Bronchial epithelial cell (primary cell): ENCODE measurements around the gene ILK. TPM values are rescaled to one million over a fixed set of nuclear protein-coding genes. Genes with fewer than 3 reads are reported as not detected.

ENCODE experiments used
- DNase-seq: peaks from one replicate; pipeline ENCODE4 v3.0.0-alpha.2; 2010; ENCODE audit warnings: low read depth
- FAIRE-seq: peaks from 2 replicates; lab custom pipeline; 2011; peaks lifted over from hg19 to GRCh38; lab: Jason Lieb, UNC
- H3K27me3 ChIP-seq: 2 replicates; pipeline ENCODE4 v1.5.1; 2011; ENCODE audit warnings: low read length; ENCODE audit not compliant: control insufficient read depth, insufficient read depth
- H3K36me3 ChIP-seq: 2 replicates; pipeline ENCODE4 v1.5.1; 2011; ENCODE audit warnings: low read length; ENCODE audit not compliant: control insufficient read depth, insufficient read depth
- H3K4me3 ChIP-seq: 2 replicates; pipeline ENCODE4 v1.5.1; 2011; ENCODE audit warnings: mild to moderate bottlenecking, low read depth, low read length, control low read depth
- total RNA-seq: library from RNA; depleted of rRNA; stranded (reverse); fragments of >200 nt; gene quantifications from 2 replicates; pipeline ENCODE4 v1.2.1, GENCODE V29; 2014
- TF ChIP-seq, protein P1 (sequence below): IDR thresholded peaks from 2 replicates; pipeline ENCODE4 v1.5.1; 2011; ENCODE audit warnings: mild to moderate bottlenecking, moderate library complexity, low read length, control low read depth, inconsistent platforms; ENCODE audit not compliant: insufficient read depth, severe bottlenecking

ILK gene
- total RNA-seq, 1 donor from 2014 or later = 70.3 TPM

DNA sequence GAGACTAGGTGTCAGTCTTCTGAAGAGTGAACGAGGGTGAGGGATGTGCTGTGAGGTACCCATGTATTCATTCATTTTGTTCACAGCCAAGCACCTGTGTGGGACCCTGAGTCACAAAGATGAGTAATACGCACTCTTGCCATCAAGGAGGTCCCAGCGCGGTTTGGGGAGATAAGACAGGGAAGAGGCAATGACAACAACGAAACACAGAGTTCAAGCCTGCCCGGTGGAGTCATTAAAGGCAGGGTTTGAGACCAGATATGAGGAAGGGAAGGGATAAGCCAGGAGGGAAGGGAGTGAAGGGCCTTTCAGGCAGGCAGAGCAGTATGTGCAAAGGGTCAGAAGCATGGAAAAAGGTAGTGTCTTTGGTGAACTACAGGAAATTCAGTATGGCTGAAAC lies 47.4 kb downstream of the ILK start:
- FAIRE-seq = no peak

DNA sequence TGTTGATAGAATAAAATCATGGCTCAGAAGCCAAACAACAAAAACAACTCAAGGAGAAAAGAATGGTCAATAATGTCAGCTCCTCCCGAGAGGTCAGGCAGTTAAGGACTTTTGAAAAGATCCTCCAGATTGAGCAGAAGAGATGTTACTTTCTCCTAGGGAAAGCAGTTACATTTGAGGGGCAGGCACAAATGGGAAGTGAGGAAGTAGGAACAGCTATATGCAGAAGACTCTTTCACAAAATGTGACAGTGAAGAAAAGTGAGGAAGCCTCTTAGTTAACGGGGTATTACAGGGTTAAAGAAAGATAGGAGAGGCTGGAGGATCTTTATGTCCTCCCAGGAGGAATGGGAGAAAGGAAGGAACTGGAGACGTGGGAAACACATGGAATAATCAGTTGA lies 48.6 kb downstream of the ILK start:
- FAIRE-seq = no peak

More for the DNA sequence above, 47.4 kb downstream of the ILK start:
- Histone ChIP-seq H3K4me3 (no peak overlapping the region), H3K27me3 (peaks cover 30% of the 10 kb centered on the region), H3K36me3 (no peaks in the 10 kb centered on the region)
- peak; percentile 23 for DNase-seq
- TF ChIP-seq, protein P1, sequence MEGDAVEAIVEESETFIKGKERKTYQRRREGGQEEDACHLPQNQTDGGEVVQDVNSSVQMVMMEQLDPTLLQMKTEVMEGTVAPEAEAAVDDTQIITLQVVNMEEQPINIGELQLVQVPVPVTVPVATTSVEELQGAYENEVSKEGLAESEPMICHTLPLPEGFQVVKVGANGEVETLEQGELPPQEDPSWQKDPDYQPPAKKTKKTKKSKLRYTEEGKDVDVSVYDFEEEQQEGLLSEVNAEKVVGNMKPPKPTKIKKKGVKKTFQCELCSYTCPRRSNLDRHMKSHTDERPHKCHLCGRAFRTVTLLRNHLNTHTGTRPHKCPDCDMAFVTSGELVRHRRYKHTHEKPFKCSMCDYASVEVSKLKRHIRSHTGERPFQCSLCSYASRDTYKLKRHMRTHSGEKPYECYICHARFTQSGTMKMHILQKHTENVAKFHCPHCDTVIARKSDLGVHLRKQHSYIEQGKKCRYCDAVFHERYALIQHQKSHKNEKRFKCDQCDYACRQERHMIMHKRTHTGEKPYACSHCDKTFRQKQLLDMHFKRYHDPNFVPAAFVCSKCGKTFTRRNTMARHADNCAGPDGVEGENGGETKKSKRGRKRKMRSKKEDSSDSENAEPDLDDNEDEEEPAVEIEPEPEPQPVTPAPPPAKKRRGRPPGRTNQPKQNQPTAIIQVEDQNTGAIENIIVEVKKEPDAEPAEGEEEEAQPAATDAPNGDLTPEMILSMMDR = no peak

DNA sequence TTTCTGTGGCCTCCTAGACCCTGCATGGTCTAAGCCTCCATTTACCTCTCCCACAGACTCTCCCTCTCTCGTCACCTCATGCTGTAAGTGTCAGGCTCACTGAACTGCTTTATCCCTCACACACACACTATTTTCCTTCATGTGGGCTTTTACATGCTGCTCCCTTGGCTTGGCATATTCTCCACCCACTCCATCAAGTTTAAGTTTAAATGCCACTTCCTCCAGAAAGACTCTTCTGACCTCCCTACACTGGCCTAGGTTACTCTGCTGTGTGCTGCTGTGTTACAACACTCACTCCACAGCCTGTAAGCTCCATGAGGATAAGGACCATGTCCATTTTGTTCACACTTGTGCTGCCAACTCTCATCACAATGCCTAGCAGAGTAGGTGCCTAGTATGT lies 49.5 kb downstream of the ILK start:
- no peak overlapping the region for H3K4me3 ChIP-seq
- no peak for FAIRE-seq
- peaks cover 32% of the 10 kb centered on the region for H3K27me3 ChIP-seq
- H3K36me3 ChIP-seq = no peaks in the 10 kb centered on the region
- DNase-seq = no peak
- TF ChIP-seq, protein P1 = no peak

More for the DNA sequence above, 48.6 kb downstream of the ILK start:
- TF ChIP-seq, protein P1 = no peak
- DNase-seq = no peak
- Histone ChIP-seq H3K4me3 (no peak overlapping the region), H3K36me3 (no peaks in the 10 kb centered on the region), H3K27me3 (peaks cover 30% of the 10 kb centered on the region)

DNA sequence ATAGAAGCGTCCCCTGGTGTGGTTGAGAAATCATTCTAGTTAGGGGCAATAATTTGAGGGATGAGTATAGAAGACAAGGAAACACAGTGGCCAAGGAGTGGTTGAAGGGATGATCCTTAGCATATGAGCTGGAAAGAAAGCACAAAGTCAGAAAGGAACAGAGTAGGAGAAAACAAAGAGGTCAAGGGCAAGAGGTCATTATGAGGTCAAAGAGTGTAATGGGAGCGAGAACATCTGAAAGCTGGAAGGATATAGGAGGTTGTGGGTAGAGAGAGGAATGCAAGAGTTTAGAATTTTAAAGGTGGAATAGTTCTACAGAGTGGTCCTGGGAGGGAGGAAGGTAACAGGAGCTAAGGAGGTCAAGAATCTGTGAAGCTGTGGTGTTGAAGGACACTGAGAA lies 50.1 kb downstream of the ILK start:
- DNase-seq = no peak
- Histone ChIP-seq H3K4me3 (no peak overlapping the region), H3K36me3 (no peaks in the 10 kb centered on the region), H3K27me3 (peaks cover 30% of the 10 kb centered on the region)
- TF ChIP-seq, protein P1 = no peak
- FAIRE-seq = no peak

DNA sequence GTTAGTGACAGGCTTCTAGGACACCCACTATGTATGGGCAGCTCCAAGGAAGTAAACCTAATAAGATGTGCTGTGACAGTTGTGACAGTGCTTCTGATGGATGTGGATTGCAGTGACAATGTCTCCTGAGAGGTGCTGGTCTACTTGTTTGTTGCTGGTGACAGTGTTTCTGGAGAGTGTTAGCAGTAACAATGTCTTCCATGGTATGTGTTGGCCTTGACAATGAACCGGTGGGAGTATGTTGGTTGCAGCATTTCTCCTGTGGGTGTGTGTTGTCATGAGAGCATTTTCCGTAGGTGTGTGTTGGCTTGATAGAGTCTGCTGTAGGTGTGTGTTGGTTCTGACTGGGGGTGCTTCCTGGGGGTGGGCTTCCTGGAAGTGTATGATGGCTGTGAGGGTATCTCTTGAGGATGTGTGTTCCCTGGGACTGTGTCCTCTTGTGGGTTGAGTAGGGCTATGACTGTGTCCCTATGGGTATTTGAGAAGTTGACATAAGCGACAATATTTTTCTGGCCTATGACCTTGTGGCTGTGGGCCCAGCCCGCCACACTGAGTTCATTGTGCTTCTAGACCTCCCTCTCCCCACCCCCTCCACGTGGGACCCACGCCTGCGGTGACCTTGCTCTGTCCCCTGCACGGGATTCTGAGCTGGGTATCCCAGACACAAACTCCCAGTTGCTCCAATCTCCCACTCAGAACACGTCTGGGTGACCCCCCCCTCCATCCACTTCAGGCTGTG lies 50.9 kb downstream of the ILK start:
- FAIRE-seq (no peak), DNase-seq (no peak)
- TF ChIP-seq, protein P1 = no peak

More for the DNA sequence above, 50.9 kb downstream of the ILK start:
- Histone ChIP-seq H3K36me3 (no peaks in the 10 kb centered on the region), H3K4me3 (no peak overlapping the region), H3K27me3 (peaks cover 30% of the 10 kb centered on the region)
